Heart left ventricle (tissue), 13 donors: ENCODE results near the gene NOTCH4.

ENCODE experiments used
- CTCF ChIP-seq, 12 donors: fragments of 200-600 bp; sonication (generic) in 4 of 12; IDR thresholded peaks; one replicate each; pipeline versions ENCODE4 v1.5.0 to v1.8.0; 2018 to 2022; ENCODE audit warnings: antibody characterized with exemption in 12 of 12, mild to moderate bottlenecking in 5 of 12
- POLR2A ChIP-seq, 2 donors: fragments of 450-650 bp; IDR thresholded peaks; one replicate each; pipeline ENCODE4 v1.6.1; 2017; ENCODE audit warnings: antibody characterized with exemption in 2 of 2, mild to moderate bottlenecking in 2 of 2, moderate library complexity in 2 of 2
- donor health status: ischemic (EF 13 %, LVEDD 7.1; RV severe dilation, severe dysfunction).
- donor health status: DM: no; HTN: yes; CAD: no.
- donor health status: DM: no; HTN: no; CAD: no.
- donor health status: ischemic (EF 25% LVEDD 6.9; RV normal size, moderate dysfunction).
- donor health status: ischemic (EF 25% LVEDD 5.7; RV mildly dilated, moderate dysfunction).
- donor health status: ischemic (EF 35%, LVEDD 5.7; RV mildly dilated, moderate dysfunction).
- donor health status: nonischemic (EF 11% LVEDD 7.7; RV severe dilation, severe dysfunction).
- donor health status: DM: yes; HTN: yes; CAD: no.
- donor health status: PGD.
- donor health status: ischemic (EF 29% LVEDD 5.4; RV normal size, mild dysfunction).
- donor health status: nonischemic (EF 23%, LVEDD 6.1; RV moderate dilation, normal function).

GRCh38 chr6:32215617-32216016 is 8.2 kb downstream of the NOTCH4 start:
- TF ChIP-seq POLR2A (IDR thresholded peaks at IDR 0.05) = no peak
- no peak for TF ChIP-seq CTCF (IDR thresholded peaks at IDR 0.05)
